VCaP (cell line): ENCODE results near the gene IRF2BP2.

ENCODE experiments used
- H3K27ac ChIP-seq: fragments of 450-650 bp; 2 replicates; pipeline ENCODE4 v1.5.1; 2017
- CTCF ChIP-seq: fragments of 450-650 bp; conservative IDR thresholded peaks from 2 replicates; pipeline ENCODE4 v1.5.1; 2017; ENCODE audit warnings: mild to moderate bottlenecking, moderate library complexity

Gene IRF2BP2

DNA sequence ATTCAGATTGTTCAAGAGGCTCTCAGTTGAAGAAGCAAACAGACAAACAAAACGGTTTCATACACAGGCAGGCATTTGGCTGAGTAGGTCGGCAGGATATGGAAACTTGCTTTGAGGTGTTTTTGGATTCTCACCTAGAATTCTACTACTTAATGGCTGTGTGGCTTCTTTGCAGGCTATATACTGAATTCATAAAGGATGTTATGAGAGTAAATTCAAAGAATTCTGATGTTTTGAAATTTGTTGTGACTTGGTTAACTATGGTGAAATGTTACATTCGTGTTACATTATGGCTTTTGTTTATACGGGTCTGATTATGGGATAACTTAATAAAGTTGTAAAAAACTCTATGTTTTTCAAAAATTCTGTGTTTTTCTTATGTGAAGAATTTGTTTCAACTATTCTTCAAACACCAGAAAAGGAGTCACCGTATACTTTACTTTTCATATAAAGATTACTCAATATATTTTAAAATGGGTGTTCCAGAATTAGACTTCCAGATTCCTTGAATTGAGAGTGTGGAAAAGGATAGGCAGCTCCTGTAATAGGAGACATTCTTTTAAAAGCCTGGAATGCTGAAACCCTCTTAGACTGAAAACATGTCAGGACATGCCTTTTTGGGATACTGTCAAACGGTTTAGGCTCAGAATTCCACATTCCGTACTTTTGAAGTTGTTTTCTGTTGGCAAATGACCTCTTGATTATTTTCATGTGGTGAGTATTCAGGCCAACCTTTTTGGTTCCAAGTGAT lies 8.2 kb upstream of the IRF2BP2 start:
- no peak overlapping the region for H3K27ac ChIP-seq
- no peak for TF ChIP-seq CTCF

GRCh38 chr1:234617131-234617985 lies 7.4 kb upstream of the IRF2BP2 start:
- TF ChIP-seq CTCF = peak; percentile 15; the same call in 1 of the 2 replicates
- H3K27ac ChIP-seq = peak overlapping the region; percentile 47

- TF ChIP-seq CTCF = no peak
- peak overlapping the region; percentile 47 for H3K27ac ChIP-seq
These were observed 6.7 kb upstream of the IRF2BP2 start for GRCh38 chr1:234616644-234617043.

- no peak for TF ChIP-seq CTCF
- H3K27ac ChIP-seq = peak overlapping the region; percentile 99
These were observed 4.1 kb upstream of the IRF2BP2 start for GRCh38 chr1:234614081-234614489.

DNA sequence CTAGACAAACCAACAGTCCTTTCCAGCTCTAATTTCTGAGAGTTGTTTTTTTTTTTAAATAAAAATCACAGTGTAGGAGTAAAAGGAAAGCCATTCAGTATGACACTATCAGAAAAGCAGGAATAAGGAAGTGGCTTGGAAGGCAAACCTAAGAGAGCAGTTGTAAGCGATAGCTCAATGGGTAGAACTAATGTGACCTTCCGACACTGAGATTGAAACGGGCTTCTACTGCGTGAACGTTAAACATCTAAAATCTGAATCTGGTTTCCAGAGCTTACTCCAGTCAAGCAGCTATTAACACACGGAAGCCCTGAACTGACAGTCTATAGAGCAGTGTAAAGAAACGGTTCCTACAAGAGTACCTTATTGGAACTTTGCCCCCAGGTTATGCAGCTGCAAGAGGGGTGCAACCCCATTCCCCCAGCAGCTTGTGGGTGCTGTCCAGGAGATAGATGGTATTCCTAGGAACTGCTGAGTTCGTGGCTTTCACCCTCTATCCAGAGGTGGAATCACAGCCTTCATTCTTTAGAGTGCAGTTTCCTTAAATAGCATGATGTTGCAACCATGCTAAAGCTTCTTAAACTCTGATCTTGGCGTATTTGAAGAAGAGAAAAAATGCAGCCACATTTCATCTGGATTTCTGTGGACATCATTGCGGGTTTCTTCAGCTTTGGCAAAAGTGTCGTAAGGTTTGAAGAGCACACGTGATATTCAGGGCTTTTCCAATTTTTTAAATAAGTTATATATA lies 3.3 kb upstream of the IRF2BP2 start:
- H3K27ac ChIP-seq = peak overlapping the region; percentile 99
- no peak for TF ChIP-seq CTCF

DNA sequence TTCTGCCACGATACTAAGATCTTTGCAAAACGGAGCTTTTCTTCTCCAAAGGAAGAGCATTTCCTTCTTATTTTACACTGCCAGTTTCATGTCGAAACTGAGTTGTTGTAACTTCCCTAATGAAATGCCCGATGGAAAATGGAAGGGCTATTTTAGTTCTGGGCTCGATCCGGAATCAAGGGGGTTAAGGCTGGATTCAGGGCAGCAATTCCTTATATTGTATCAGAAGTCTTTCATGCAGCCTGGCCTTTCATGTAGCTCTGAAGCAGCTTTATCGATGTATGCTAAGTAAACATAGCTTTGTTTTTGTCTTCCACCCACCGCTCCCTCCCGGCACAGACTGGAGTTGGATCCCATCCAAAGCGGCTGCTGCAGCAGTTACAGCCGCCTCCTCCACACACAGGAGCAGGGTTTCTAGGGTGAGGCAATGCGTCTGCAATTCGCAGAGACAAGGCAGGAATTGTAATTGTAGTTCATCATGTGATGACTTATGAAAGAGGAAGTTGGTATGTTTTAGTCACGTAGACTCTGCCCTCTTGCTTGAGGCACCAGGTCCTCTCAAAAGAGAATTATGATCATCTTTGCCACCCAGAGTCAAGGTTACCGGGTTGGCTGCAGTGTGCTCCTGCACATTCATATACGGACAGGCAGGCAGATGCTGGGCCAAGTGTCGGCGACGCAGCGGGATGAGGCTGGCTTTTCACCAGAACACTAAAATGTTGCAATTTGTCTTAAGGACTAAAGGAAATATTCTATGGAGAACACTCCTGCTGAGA lies 2.6 kb upstream of the IRF2BP2 start:
- H3K27ac ChIP-seq = peak overlapping the region; percentile 99
- TF ChIP-seq CTCF = no peak
